K562 (cell line): ENCODE data around the gene TMEM95. TPM values are rescaled to one million over a fixed set of nuclear protein-coding genes. Genes with fewer than 3 reads are reported as not detected.

Source experiments
- KDM1A ChIP-seq, 2 experiments: fragments of 450-650 bp; IDR thresholded peaks; 2 replicates each; pipeline ENCODE4 v1.6.1; 2016; ENCODE audit warnings: mild to moderate bottlenecking in 2 of 2
- NFE2L1 ChIP-seq: fragments of 450-650 bp; IDR thresholded peaks from 2 replicates; pipeline ENCODE4 v1.6.1; 2016; ENCODE audit warnings: missing genetic modification characterization, low read depth, mild to moderate bottlenecking, missing compliant biosample characterization, moderate library complexity, borderline replicate concordance
- RAD21 ChIP-seq, 2 experiments: fragments of 250-450 bp in 1 of 2; fragments of 450-650 bp in 1 of 2; sonication (Bioruptor Pico) in 1 of 2; formaldehyde crosslinking in 1 of 2; IDR thresholded peaks in 1 of 2; conservative IDR thresholded peaks in 1 of 2; 2 replicates each; pipeline versions ENCODE4 v1.4.0 to v1.8.0; 2020 to 2022; ENCODE audit warnings: mild to moderate bottlenecking in 2 of 2, moderate library complexity in 1 of 2
- SMC3 ChIP-seq: conservative IDR thresholded peaks from 2 replicates; pipeline ENCODE4 v1.6.1; 2011; ENCODE audit warnings: low read depth, low read length, improper control_type of control experiment; ENCODE audit not compliant: insufficient read depth
- polyA plus RNA-seq, 8 experiments: library from polyadenylated mRNA; depleted of rRNA in 4 of 8; stranded (reverse) in 5 of 8; unstranded in 3 of 8; fragments of >200 nt; fragmentation: Nextera tagmentation in 2 of 8; fragmentation: Illumina TruSeq in 1 of 8; extraction: Ambion mirVana in 2 of 8; extraction: Trizol in 1 of 8; gene quantifications; 2 replicates each; pipeline versions ENCODE4 v1.2.1 to v1.2.3, GENCODE V29; 2011 to 2014; ENCODE audit warnings: inconsistent platforms in 1 of 8, missing spikeins in 1 of 8
- total RNA-seq, 7 experiments: library from RNA; depleted of rRNA in 6 of 7; stranded (reverse); fragments of >200 nt in 6 of 7; fragmentation: Illumina TruSeq in 2 of 7; extraction: Trizol in 2 of 7; gene quantifications; 2 replicates each; pipeline versions ENCODE4 v1.2.1 to v1.2.3, GENCODE V29; 2011 to 2021; ENCODE audit warnings: low replicate concordance in 1 of 7
- TF ChIP-seq, protein P1 (sequence below), 2 experiments: fragments of 450-650 bp; formaldehyde crosslinking in 1 of 2; IDR thresholded peaks; 2 replicates each; pipeline versions ENCODE4 v1.4.0 to v1.6.1; 2014 to 2020; ENCODE audit warnings: mild to moderate bottlenecking in 2 of 2, borderline replicate concordance in 1 of 2, low read depth in 1 of 2

TMEM95 gene
- total and polyA plus RNA-seq, 9 of the 15 experiments (the other 6 are each of a cell fraction or from before 2014, with no cell fraction given), result not detected

DNA sequence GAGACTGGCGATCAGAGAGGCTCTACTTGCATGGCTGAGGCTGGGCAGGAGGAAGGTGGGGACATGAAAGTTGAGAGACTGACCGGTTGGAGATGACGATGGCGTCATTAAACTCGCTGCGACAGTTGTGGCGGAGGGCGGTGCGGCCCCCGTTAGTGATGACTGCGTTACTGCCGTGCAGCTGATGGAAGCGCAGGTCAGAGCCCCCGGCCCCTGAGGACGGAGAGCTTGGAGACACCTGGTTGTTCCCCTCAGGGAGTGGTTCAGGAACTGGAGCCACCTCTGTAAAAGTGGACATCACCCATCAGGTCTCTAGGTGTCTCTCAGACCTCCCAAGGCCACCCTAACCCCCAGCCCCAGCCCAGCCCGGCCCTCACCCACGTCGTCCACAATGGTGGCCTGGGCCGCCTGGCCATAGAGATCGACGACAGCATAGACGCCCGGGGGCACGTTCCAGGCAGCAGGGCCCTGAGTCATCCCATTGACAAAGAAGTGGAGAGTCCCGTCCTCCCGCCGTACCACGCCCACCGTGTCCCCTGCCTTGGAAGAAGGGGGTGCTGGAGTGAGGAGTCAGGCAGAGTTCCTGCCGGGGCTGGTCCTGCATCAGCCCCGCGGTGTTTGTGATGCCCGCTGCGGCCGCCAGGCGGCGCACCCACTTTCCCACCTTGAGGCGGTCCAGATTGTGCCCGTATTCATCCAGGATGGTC, 31.1 kb upstream of the TMEM95 start (continued):
- peak; percentile 65; the same call in 1 of the 2 replicates for TF ChIP-seq SMC3
- no peak for TF ChIP-seq NFE2L1 (tag)
- no peak for TF ChIP-seq KDM1A (IDR thresholded peaks at IDR 0.05)
- TF ChIP-seq, protein P1, sequence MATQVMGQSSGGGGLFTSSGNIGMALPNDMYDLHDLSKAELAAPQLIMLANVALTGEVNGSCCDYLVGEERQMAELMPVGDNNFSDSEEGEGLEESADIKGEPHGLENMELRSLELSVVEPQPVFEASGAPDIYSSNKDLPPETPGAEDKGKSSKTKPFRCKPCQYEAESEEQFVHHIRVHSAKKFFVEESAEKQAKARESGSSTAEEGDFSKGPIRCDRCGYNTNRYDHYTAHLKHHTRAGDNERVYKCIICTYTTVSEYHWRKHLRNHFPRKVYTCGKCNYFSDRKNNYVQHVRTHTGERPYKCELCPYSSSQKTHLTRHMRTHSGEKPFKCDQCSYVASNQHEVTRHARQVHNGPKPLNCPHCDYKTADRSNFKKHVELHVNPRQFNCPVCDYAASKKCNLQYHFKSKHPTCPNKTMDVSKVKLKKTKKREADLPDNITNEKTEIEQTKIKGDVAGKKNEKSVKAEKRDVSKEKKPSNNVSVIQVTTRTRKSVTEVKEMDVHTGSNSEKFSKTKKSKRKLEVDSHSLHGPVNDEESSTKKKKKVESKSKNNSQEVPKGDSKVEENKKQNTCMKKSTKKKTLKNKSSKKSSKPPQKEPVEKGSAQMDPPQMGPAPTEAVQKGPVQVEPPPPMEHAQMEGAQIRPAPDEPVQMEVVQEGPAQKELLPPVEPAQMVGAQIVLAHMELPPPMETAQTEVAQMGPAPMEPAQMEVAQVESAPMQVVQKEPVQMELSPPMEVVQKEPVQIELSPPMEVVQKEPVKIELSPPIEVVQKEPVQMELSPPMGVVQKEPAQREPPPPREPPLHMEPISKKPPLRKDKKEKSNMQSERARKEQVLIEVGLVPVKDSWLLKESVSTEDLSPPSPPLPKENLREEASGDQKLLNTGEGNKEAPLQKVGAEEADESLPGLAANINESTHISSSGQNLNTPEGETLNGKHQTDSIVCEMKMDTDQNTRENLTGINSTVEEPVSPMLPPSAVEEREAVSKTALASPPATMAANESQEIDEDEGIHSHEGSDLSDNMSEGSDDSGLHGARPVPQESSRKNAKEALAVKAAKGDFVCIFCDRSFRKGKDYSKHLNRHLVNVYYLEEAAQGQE (IDR thresholded peaks at IDR 0.05; ENCODE audit: borderline replicate concordance), result peak; percentile 46; the same call in 1 of the 2 replicates
- TF ChIP-seq, protein P1 (CRISPR knock-in tag; IDR thresholded peaks at IDR 0.05; ENCODE audit: low read depth), result no peak
- peak in 1 of 2 experiments; percentile 65; a peak in 3 of 4 replicates for TF ChIP-seq RAD21 (CRISPR knock-in tag; conservative IDR thresholded peaks at IDR 0.05 in 1 of 2, IDR thresholded peaks at IDR 0.05 in 1 of 2)
- TF ChIP-seq, all 486 proteins: peak for 7
